DND-41 (cell line): ENCODE results near the gene ZMIZ1.

Experiments used
- ATAC-seq: fragments of 200-7000 bp; cut with Tn5 transposase; 3 replicates; pipeline ENCODE4 v1.9.1; 2021; ENCODE audit warnings: low read depth; ENCODE audit not compliant: insufficient read depth
- DNase-seq: peaks from one replicate; pipeline ENCODE4 v3.0.0-alpha.2; 2020
- H2AFZ ChIP-seq: 2 replicates; pipeline ENCODE4 v1.6.0; 2012; ENCODE audit warnings: low read depth, low read length
- H3K27ac ChIP-seq: 2 replicates; pipeline ENCODE4 v1.5.1; 2012; ENCODE audit warnings: low read length, inconsistent platforms
- H3K27me3 ChIP-seq: fragments of 200-600 bp; sonication (generic); 2 replicates; pipeline ENCODE4 v1.6.0; 2012; ENCODE audit warnings: low read length, mild to moderate bottlenecking, inconsistent platforms; ENCODE audit not compliant: insufficient read depth, poor library complexity
- H3K36me3 ChIP-seq: 2 replicates; pipeline ENCODE4 v1.5.1; 2012; ENCODE audit warnings: low read length, inconsistent platforms; ENCODE audit not compliant: insufficient read depth
- H3K4me1 ChIP-seq: 2 replicates; pipeline ENCODE4 v1.5.1; 2012; ENCODE audit warnings: mild to moderate bottlenecking, low read length; ENCODE audit not compliant: insufficient read depth
- H3K4me2 ChIP-seq: 2 replicates; pipeline ENCODE4 v1.6.0; 2012; ENCODE audit warnings: mild to moderate bottlenecking, moderate library complexity, low read length, inconsistent platforms; ENCODE audit not compliant: insufficient read depth
- H3K4me3 ChIP-seq, 2 experiments: fragments of 200-600 bp in 1 of 2; shearing (Covaris generic) in 1 of 2; 2 replicates each; pipeline ENCODE4 v1.5.1; 2012 to 2016; ENCODE audit warnings: inconsistent platforms in 2 of 2, low read length in 2 of 2, mild to moderate bottlenecking in 2 of 2, low read depth in 1 of 2, moderate library complexity in 1 of 2
- H3K79me2 ChIP-seq: 2 replicates; pipeline ENCODE4 v1.6.0; 2012; ENCODE audit warnings: low read length, inconsistent platforms; ENCODE audit not compliant: insufficient read depth
- H3K9ac ChIP-seq: 2 replicates; pipeline ENCODE4 v1.6.0; 2012; ENCODE audit warnings: low read depth, mild to moderate bottlenecking, inconsistent platforms, low read length, moderate library complexity
- H3K9me3 ChIP-seq: 2 replicates; pipeline ENCODE4 v1.5.1; 2012; ENCODE audit warnings: low read length, moderate library complexity, mild to moderate bottlenecking, inconsistent platforms; ENCODE audit not compliant: insufficient read depth, severe bottlenecking
- H4K20me1 ChIP-seq: 2 replicates; pipeline ENCODE4 v1.6.0; 2012; ENCODE audit warnings: low read length; ENCODE audit not compliant: insufficient read depth
- EZH2 ChIP-seq: IDR thresholded peaks from 3 replicates; pipeline ENCODE4 v1.6.1; 2012; ENCODE audit warnings: borderline replicate concordance, low read depth, mild to moderate bottlenecking, moderate library complexity, low read length, inconsistent platforms; ENCODE audit not compliant: severe bottlenecking
- TF ChIP-seq, protein P1 (sequence below): IDR thresholded peaks from 2 replicates; pipeline ENCODE4 v1.5.1; 2012; ENCODE audit warnings: borderline replicate concordance, low read length, moderate library complexity, mild to moderate bottlenecking; ENCODE audit not compliant: poor library complexity, severe bottlenecking; ENCODE audit errors: extremely low read depth

ZMIZ1 gene

GRCh38 chr10:79203014-79203644, 134.4 kb downstream of the ZMIZ1 start:
- Histone ChIP-seq H3K4me3 (no peak overlapping the region), H3K27me3 (no peaks in the 10 kb centered on the region), H3K79me2 (no peaks in the 10 kb centered on the region), H2AFZ (no peak overlapping the region), H3K9me3 (no peaks in the 10 kb centered on the region), H3K9ac (no peak overlapping the region), H3K4me2 (no peak overlapping the region), H3K4me1 (no peaks in the 10 kb centered on the region), H3K36me3 (peaks cover 62% of the 10 kb centered on the region), H3K27ac (no peak overlapping the region), H4K20me1 (peaks cover 35% of the 10 kb centered on the region)
- ATAC-seq (no peak), DNase-seq (no peak)
- TF ChIP-seq EZH2 = no peak
- TF ChIP-seq, protein P1, sequence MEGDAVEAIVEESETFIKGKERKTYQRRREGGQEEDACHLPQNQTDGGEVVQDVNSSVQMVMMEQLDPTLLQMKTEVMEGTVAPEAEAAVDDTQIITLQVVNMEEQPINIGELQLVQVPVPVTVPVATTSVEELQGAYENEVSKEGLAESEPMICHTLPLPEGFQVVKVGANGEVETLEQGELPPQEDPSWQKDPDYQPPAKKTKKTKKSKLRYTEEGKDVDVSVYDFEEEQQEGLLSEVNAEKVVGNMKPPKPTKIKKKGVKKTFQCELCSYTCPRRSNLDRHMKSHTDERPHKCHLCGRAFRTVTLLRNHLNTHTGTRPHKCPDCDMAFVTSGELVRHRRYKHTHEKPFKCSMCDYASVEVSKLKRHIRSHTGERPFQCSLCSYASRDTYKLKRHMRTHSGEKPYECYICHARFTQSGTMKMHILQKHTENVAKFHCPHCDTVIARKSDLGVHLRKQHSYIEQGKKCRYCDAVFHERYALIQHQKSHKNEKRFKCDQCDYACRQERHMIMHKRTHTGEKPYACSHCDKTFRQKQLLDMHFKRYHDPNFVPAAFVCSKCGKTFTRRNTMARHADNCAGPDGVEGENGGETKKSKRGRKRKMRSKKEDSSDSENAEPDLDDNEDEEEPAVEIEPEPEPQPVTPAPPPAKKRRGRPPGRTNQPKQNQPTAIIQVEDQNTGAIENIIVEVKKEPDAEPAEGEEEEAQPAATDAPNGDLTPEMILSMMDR = no peak

DNA sequence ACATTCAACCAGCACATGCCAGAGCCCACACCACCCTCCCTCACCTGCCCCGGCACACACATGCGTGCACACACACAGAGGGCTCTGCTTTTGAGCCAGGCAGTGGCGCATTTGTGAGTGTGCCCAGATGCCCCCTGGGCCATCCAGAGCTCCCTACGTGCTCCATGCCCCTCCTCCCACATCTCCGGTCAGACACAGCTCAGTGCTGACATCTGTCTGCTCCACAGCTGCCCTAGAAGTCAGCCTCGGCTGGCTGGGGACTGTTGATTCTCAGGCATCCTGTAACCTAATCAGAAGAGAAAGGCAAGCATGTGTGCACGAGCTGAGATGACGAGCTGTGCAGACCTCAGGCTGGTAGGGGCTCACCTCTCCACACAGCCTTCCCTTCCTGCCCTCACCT, 135.1 kb downstream of the ZMIZ1 start:
- Histone ChIP-seq H3K9me3 (no peaks in the 10 kb centered on the region), H3K27ac (no peak overlapping the region), H3K36me3 (peaks cover 69% of the 10 kb centered on the region), H3K4me2 (no peak overlapping the region), H3K9ac (no peak overlapping the region), H2AFZ (no peak overlapping the region), H3K4me1 (no peaks in the 10 kb centered on the region), H3K27me3 (no peaks in the 10 kb centered on the region), H4K20me1 (peaks cover 35% of the 10 kb centered on the region), H3K79me2 (no peaks in the 10 kb centered on the region), H3K4me3 (no peak overlapping the region)
- no peak for DNase-seq
- no peak for TF ChIP-seq EZH2
- TF ChIP-seq, protein P1 = no peak
- no peak for ATAC-seq

- H3K4me3 ChIP-seq = no peak overlapping the region
- ATAC-seq = no peak
- H3K36me3 ChIP-seq = peaks cover 87% of the 10 kb centered on the region
- H3K9ac ChIP-seq = no peak overlapping the region
- no peaks in the 10 kb centered on the region for H3K27me3 ChIP-seq
- H3K27ac ChIP-seq = no peak overlapping the region
- H2AFZ ChIP-seq = no peak overlapping the region
- no peaks in the 10 kb centered on the region for H3K4me1 ChIP-seq
- DNase-seq = no peak
- TF ChIP-seq, protein P1 = no peak
- no peak for TF ChIP-seq EZH2
- H3K9me3 ChIP-seq = no peaks in the 10 kb centered on the region
- H4K20me1 ChIP-seq = peaks cover 29% of the 10 kb centered on the region
- H3K4me2 ChIP-seq = no peak overlapping the region
- H3K79me2 ChIP-seq = no peaks in the 10 kb centered on the region
Measured at GRCh38 chr10:79206300-79207095, 137.7 kb downstream of the ZMIZ1 start.
